Endothelial cell (in vitro differentiated cells): ENCODE measurements around the gene SMCR8. TPM values are rescaled to one million over a fixed set of nuclear protein-coding genes. Genes with fewer than 3 reads are reported as not detected.

Experiments
- DNase-seq: peaks from one replicate; pipeline ENCODE4 v3.0.0; 2021; ENCODE audit warnings: low spot score
- H3K27ac Mint-ChIP-seq: one replicate; pipeline ENCODE4 v1.8.0; 2021; ENCODE audit warnings: mixed read lengths, inconsistent platforms; ENCODE audit not compliant: unreplicated experiment
- H3K27me3 Mint-ChIP-seq: one replicate; pipeline ENCODE4 v1.8.0; 2021; ENCODE audit warnings: mild to moderate bottlenecking, moderate library complexity, mixed read lengths, inconsistent platforms; ENCODE audit not compliant: unreplicated experiment
- H3K36me3 Mint-ChIP-seq: one replicate; pipeline ENCODE4 v1.8.0; 2021; ENCODE audit warnings: mild to moderate bottlenecking, low read depth, mixed read lengths, inconsistent platforms; ENCODE audit not compliant: unreplicated experiment
- H3K4me1 Mint-ChIP-seq: one replicate; pipeline ENCODE4 v1.8.0; 2021; ENCODE audit warnings: mild to moderate bottlenecking, mixed read lengths, inconsistent platforms; ENCODE audit not compliant: unreplicated experiment
- H3K4me3 Mint-ChIP-seq: one replicate; pipeline ENCODE4 v1.8.0; 2021; ENCODE audit warnings: mild to moderate bottlenecking, mixed read lengths, inconsistent platforms; ENCODE audit not compliant: unreplicated experiment
- H3K9me3 Mint-ChIP-seq: one replicate; pipeline ENCODE4 v1.8.0; 2021; ENCODE audit warnings: mixed read lengths, inconsistent platforms; ENCODE audit not compliant: unreplicated experiment
- total RNA-seq: library from RNA; stranded (reverse); fragmentation: NEBNext Ultra II Directional; extraction: Animal tissue kit (Norgen Biotek cat#: 25700); gene quantifications from one replicate; pipeline ENCODE4 v1.2.1, GENCODE V29; 2021; ENCODE audit not compliant: unreplicated experiment
- TF ChIP-seq, protein P1 (sequence below): fragments of 200-600 bp; sonication (generic); IDR thresholded peaks from one replicate; pipeline ENCODE4 v1.5.0; 2021; ENCODE audit warnings: antibody characterized with exemption; ENCODE audit not compliant: unreplicated experiment

Gene SMCR8
- total RNA-seq, 1 donor from 2014 or later = 21.3 TPM

- Mint-ChIP-seq H3K36me3 (peaks cover 16% of the 10 kb centered on the region), H3K9me3 (no peaks in the 10 kb centered on the region), H3K27ac (no peak overlapping the region), H3K4me3 (no peak overlapping the region), H3K4me1 (peaks cover 10% of the 10 kb centered on the region), H3K27me3 (peaks cover 4% of the 10 kb centered on the region)
- no peak for DNase-seq
- TF ChIP-seq, protein P1, sequence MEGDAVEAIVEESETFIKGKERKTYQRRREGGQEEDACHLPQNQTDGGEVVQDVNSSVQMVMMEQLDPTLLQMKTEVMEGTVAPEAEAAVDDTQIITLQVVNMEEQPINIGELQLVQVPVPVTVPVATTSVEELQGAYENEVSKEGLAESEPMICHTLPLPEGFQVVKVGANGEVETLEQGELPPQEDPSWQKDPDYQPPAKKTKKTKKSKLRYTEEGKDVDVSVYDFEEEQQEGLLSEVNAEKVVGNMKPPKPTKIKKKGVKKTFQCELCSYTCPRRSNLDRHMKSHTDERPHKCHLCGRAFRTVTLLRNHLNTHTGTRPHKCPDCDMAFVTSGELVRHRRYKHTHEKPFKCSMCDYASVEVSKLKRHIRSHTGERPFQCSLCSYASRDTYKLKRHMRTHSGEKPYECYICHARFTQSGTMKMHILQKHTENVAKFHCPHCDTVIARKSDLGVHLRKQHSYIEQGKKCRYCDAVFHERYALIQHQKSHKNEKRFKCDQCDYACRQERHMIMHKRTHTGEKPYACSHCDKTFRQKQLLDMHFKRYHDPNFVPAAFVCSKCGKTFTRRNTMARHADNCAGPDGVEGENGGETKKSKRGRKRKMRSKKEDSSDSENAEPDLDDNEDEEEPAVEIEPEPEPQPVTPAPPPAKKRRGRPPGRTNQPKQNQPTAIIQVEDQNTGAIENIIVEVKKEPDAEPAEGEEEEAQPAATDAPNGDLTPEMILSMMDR = no peak
Observed at GRCh38 chr17:18309202-18309601, 5.9 kb upstream of the SMCR8 start.

DNA sequence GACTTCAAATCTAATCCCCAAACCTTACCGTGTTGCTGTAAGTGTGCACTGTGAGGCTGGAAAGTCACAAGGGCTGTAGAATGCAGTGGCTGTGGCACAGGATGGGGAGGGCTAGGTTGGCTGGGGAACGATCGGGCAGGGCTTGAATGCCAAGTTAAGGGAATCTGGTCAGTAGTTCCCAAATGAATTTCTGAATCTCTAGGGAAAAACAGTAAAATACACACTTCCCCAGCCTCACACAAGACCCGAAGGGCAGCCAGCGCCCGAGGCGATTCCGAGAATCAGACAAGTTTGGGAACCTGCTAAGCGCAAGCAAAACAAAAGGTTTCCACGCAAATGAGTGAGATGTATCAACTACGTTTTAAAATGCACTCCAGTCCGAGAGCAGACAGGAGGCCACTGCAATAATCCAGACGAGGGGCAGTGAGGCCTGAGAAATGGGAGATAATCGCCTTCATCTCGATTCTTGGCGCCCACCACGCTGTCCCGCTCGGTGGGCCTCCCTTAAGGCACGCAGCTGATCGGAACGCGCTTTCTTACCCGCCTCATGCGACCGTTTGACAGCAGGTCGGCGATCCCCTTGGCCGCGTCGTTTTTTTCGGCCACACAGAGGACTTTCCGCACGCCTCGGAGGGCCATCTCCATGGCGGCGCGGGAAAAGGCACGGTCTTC, 898 bp upstream of the SMCR8 start:
- TF ChIP-seq, protein P1 = no peak
- H3K4me3 Mint-ChIP-seq = peak overlapping the region; percentile 99
- H3K36me3 Mint-ChIP-seq = peaks cover 18% of the 10 kb centered on the region
- H3K9me3 Mint-ChIP-seq = no peaks in the 10 kb centered on the region
- DNase-seq = no peak
- peak overlapping the region; percentile 91 for H3K27ac Mint-ChIP-seq
- peaks cover 11% of the 10 kb centered on the region for H3K27me3 Mint-ChIP-seq
- peaks cover 51% of the 10 kb centered on the region for H3K4me1 Mint-ChIP-seq

- TF ChIP-seq, protein P1 = no peak
- H3K27ac Mint-ChIP-seq = peak overlapping the region; percentile 99
- H3K27me3 Mint-ChIP-seq = peaks cover 9% of the 10 kb centered on the region
- H3K4me3 Mint-ChIP-seq = peak overlapping the region; percentile 99
- no peaks in the 10 kb centered on the region for H3K9me3 Mint-ChIP-seq
- H3K4me1 Mint-ChIP-seq = peaks cover 51% of the 10 kb centered on the region
- DNase-seq = no peak
- peaks cover 14% of the 10 kb centered on the region for H3K36me3 Mint-ChIP-seq
Observed at GRCh38 chr17:18315562-18315922, 449 bp downstream of the SMCR8 start.

- Mint-ChIP-seq H3K9me3 (no peaks in the 10 kb centered on the region), H3K27me3 (peaks cover 8% of the 10 kb centered on the region), H3K36me3 (peaks cover 11% of the 10 kb centered on the region), H3K4me1 (peaks cover 51% of the 10 kb centered on the region), H3K4me3 (peak overlapping the region; percentile 99), H3K27ac (peak overlapping the region; percentile 99)
- DNase-seq = no peak
- TF ChIP-seq, protein P1 = no peak
Observed at GRCh38 chr17:18315961-18316360, 868 bp downstream of the SMCR8 start.

DNA sequence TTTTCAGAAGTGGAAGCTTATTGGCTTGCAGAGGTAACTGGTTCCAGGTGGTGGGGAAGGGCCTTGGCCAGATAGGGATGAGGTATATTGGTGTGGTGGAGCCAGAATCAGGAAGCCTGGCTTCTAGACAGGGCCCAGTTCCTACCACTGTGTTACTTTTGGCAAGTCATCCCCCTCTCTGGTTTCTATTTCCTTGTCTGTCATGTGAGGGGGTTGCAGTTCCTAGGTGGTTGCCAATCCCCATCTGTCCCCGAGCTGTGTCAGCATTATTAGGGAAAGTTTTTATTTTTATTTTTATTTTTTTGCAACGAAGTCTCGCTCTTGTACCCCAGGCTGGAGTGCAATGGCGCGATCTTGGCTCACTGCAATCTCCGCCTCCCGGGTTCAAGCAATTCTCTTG, 3.0 kb downstream of the SMCR8 start:
- DNase-seq = no peak
- Mint-ChIP-seq H3K27me3 (peaks cover 12% of the 10 kb centered on the region), H3K4me1 (peaks cover 50% of the 10 kb centered on the region), H3K4me3 (no peak overlapping the region), H3K36me3 (peaks cover 18% of the 10 kb centered on the region), H3K9me3 (no peaks in the 10 kb centered on the region), H3K27ac (no peak overlapping the region)
- TF ChIP-seq, protein P1 = no peak
